K562 (cell line): Measurements from ENCODE around the gene DAG1. TPM values are rescaled to one million over a fixed set of nuclear protein-coding genes. Genes with fewer than 3 reads are reported as not detected.

ENCODE experiments used
- ATAC-seq: fragments of 200-7000 bp; cut with Tn5 transposase; 3 replicates; pipeline ENCODE4 v1.9.1; 2020; ENCODE audit warnings: moderate library complexity
- BruUV-seq: library from RNA; stranded (reverse); fragments of 400-500 nt; replicated peaks from 2 replicates; lab custom pipeline; 2021; lab: Mats Ljungman, UMichigan
- CTCF ChIA-PET: fragments of 300-600 bp; formaldehyde crosslinking; extraction: SDS; loops from one replicate; lab custom pipeline; 2021; ENCODE audit warnings: low intra/inter-chr PET ratio; lab: Yijun Ruan, JAX
- POLR2A ChIA-PET: fragments of 300-600, 350-650 bp; sonication (Branson Sonifier 250); formaldehyde crosslinking; extraction: SDS; loops from one replicate; lab custom pipeline; 2021; ENCODE audit warnings: antibody characterized with exemption, inconsistent platforms; lab: Yijun Ruan, JAX
- DNase-seq, 4 experiments: peaks; one replicate each; pipeline versions ENCODE4 v3.0.0 to v3.0.0-alpha.2; 2011 to 2018; ENCODE audit warnings: low spot score in 3 of 4, mixed read lengths in 3 of 4; ENCODE audit errors: extremely low read depth in 1 of 4
- FAIRE-seq: peaks from 2 replicates; lab custom pipeline; 2011; peaks lifted over from hg19 to GRCh38; lab: Jason Lieb, UNC
- H2AFZ ChIP-seq: 2 replicates; pipeline ENCODE4 v1.6.0; 2011; ENCODE audit warnings: low read depth, low read length, control low read depth, inconsistent platforms
- H3K27ac ChIP-seq: fragments of 200-600 bp; 3 replicates; pipeline ENCODE4 v1.8.0; 2011; ENCODE audit warnings: low read depth, mild to moderate bottlenecking, control low read depth, inconsistent platforms, low read length, moderate library complexity, mixed read lengths; ENCODE audit errors: extremely low read depth
- H3K27me3 ChIP-seq, 2 experiments: fragments of 300-600 bp in 1 of 2; 2 replicates in 1 of 2; 3 replicates in 1 of 2; pipeline versions ENCODE4 v1.6.0 to v1.8.0; 2011; ENCODE audit warnings: inconsistent platforms in 2 of 2, low read length in 2 of 2, mild to moderate bottlenecking in 1 of 2, mixed read lengths in 1 of 2, moderate library complexity in 1 of 2; ENCODE audit not compliant: control insufficient read depth in 2 of 2, insufficient read depth in 2 of 2
- H3K36me3 ChIP-seq: fragments of 300-600 bp; 3 replicates; pipeline ENCODE4 v1.8.0; 2011; ENCODE audit warnings: mild to moderate bottlenecking, low read length, inconsistent platforms; ENCODE audit not compliant: control insufficient read depth, insufficient read depth
- H3K4me1 ChIP-seq, 2 experiments: fragments of 200-600 bp in 1 of 2; replicated peaks in 1 of 2; 2 replicates in 1 of 2; 3 replicates in 1 of 2; pipeline versions ENCODE4 v1.5.1 to v1.8.0; 2011; ENCODE audit warnings: inconsistent platforms in 2 of 2, low read length in 2 of 2, mild to moderate bottlenecking in 1 of 2, mixed read lengths in 1 of 2, moderate library complexity in 1 of 2; ENCODE audit not compliant: control insufficient read depth in 2 of 2, insufficient read depth in 2 of 2
- H3K4me2 ChIP-seq: 2 replicates; pipeline ENCODE4 v1.6.1; 2011; ENCODE audit warnings: low read length, control low read depth, inconsistent platforms, mixed read lengths; ENCODE audit not compliant: insufficient read depth
- H3K4me3 ChIP-seq: fragments of 200-600 bp; sonication (generic), shearing (Covaris generic); 2 replicates; pipeline ENCODE4 v1.5.1; 2016; ENCODE audit warnings: control low read depth, inconsistent platforms
- H3K79me2 ChIP-seq: fragments of 200-600 bp; 3 replicates; pipeline ENCODE4 v1.8.0; 2011; ENCODE audit warnings: low read length, inconsistent platforms; ENCODE audit not compliant: control insufficient read depth, insufficient read depth
- H3K9ac ChIP-seq, 2 experiments: 2 replicates each; pipeline versions ENCODE4 v1.6.0 to v1.6.1; 2011; ENCODE audit warnings: low read depth in 2 of 2, low read length in 2 of 2, control low read depth in 1 of 2, inconsistent platforms in 1 of 2, mild to moderate bottlenecking in 1 of 2, mixed read lengths in 1 of 2; ENCODE audit not compliant: insufficient read depth in 1 of 2
- H3K9me1 ChIP-seq: one replicate; pipeline ENCODE4 v1.6.0; 2011; ENCODE audit warnings: inconsistent platforms, mild to moderate bottlenecking, low read length, moderate library complexity; ENCODE audit not compliant: control insufficient read depth, insufficient read depth
- H3K9me3 ChIP-seq: replicated peaks from 2 replicates; pipeline ENCODE4 v1.5.1; 2011; ENCODE audit warnings: low read depth, low read length, inconsistent platforms; ENCODE audit not compliant: control insufficient read depth, insufficient read depth
- H4K20me1 ChIP-seq: replicated peaks from 2 replicates; pipeline ENCODE4 v1.6.1; 2011; ENCODE audit warnings: low read length, inconsistent platforms, mixed read lengths; ENCODE audit not compliant: control insufficient read depth, insufficient read depth
- ATF3 ChIP-seq, 2 experiments: fragments of 450-650 bp in 1 of 2; sonication (generic) in 1 of 2; formaldehyde crosslinking in 1 of 2; IDR thresholded peaks in 1 of 2; conservative IDR thresholded peaks in 1 of 2; 2 replicates each; pipeline versions ENCODE4 v1.6.1 to v1.8.1; 2016 to 2023; ENCODE audit warnings: mild to moderate bottlenecking in 2 of 2, moderate library complexity in 2 of 2, inconsistent platforms in 1 of 2, missing genetic modification reagents in 1 of 2
- CC2D1A ChIP-seq: fragments of 450-650 bp; IDR thresholded peaks from 2 replicates; pipeline ENCODE4 v1.6.1; 2017; ENCODE audit warnings: mild to moderate bottlenecking
- HCFC1 ChIP-seq: IDR thresholded peaks from 2 replicates; pipeline ENCODE4 v1.6.1; 2012; ENCODE audit warnings: low read depth, low read length, improper control_type of control experiment
- IRF1 ChIP-seq: sonication (generic); formaldehyde crosslinking; IDR thresholded peaks from 2 replicates; pipeline ENCODE4 v1.8.0; 2022; ENCODE audit warnings: missing genetic modification reagents, mild to moderate bottlenecking, borderline replicate concordance
- MBD1 ChIP-seq: fragments of 250-450 bp; sonication (Bioruptor Pico); IDR thresholded peaks from 2 replicates; pipeline ENCODE4 v1.8.0; 2022; ENCODE audit warnings: inconsistent platforms
- RNF2 ChIP-seq: sonication (generic); IDR thresholded peaks from 2 replicates; pipeline ENCODE4 v1.6.1; 2016
- SAP30 ChIP-seq: fragments of 200-600 bp; sonication (generic); IDR thresholded peaks from 2 replicates; pipeline ENCODE4 v1.6.1; 2012; ENCODE audit warnings: borderline replicate concordance, low read depth, mild to moderate bottlenecking, moderate library complexity, low read length, control low read depth, inconsistent platforms; ENCODE audit not compliant: insufficient read depth, poor library complexity, severe bottlenecking
- SP2 ChIP-seq: IDR thresholded peaks from 2 replicates; pipeline ENCODE4 v1.6.1; 2011; ENCODE audit warnings: mild to moderate bottlenecking, low read depth, low read length, moderate library complexity; ENCODE audit not compliant: poor library complexity, severe bottlenecking; ENCODE audit errors: extremely low read depth
- TCFL5 ChIP-seq: fragments of 250-450 bp; sonication (Bioruptor Pico); conservative IDR thresholded peaks from 2 replicates; pipeline ENCODE4 v1.6.1; 2021; ENCODE audit warnings: mild to moderate bottlenecking, moderate library complexity, matching md5 sums
- ZBED1 ChIP-seq: IDR thresholded peaks from 2 replicates; pipeline ENCODE4 v1.6.1; 2014
- ZNF436 ChIP-seq: fragments of 250-450, 450-650 bp; sonication (Bioruptor Pico); formaldehyde crosslinking; IDR thresholded peaks from 2 replicates; pipeline ENCODE4 v1.7.0; 2020; ENCODE audit warnings: mild to moderate bottlenecking
- ZZZ3 ChIP-seq: fragments of 450-650 bp; IDR thresholded peaks from 2 replicates; pipeline ENCODE4 v1.6.1; 2016; ENCODE audit warnings: antibody characterized with exemption, mild to moderate bottlenecking, moderate library complexity
- WGBS: fragments of 100-300 bp; shearing (Covaris generic); methylation state at CpG from one replicate; pipeline ENCODE4 v1.1.6; 2016; ENCODE audit warnings: low coverage, mixed read lengths; ENCODE audit not compliant: insufficient coverage; ENCODE audit errors: missing lambda C conversion rate; 5-methylcytosine and 5-hydroxymethylcytosine counted together
- in situ Hi-C: fragments of 300-500 bp; cut with MboI; formaldehyde crosslinking; loops from 4 replicates; pipeline ENCODE4 v1.15.0; 2018; ENCODE audit warnings: inconsistent platforms, mixed read lengths
- intact Hi-C: fragments of 100-400 bp; cut with micrococcal nuclease; formaldehyde crosslinking; loops from 2 replicates; pipeline ENCODE4 v1.14.2; 2022
- polyA plus RNA-seq, 8 experiments: library from polyadenylated mRNA; depleted of rRNA in 4 of 8; stranded (reverse) in 5 of 8; unstranded in 3 of 8; fragments of >200 nt; fragmentation: Nextera tagmentation in 2 of 8; fragmentation: Illumina TruSeq in 1 of 8; extraction: Ambion mirVana in 2 of 8; extraction: Trizol in 1 of 8; gene quantifications; 2 replicates each; pipeline versions ENCODE4 v1.2.1 to v1.2.3, GENCODE V29; 2011 to 2014; ENCODE audit warnings: inconsistent platforms in 1 of 8, missing spikeins in 1 of 8
- total RNA-seq, 7 experiments: library from RNA; depleted of rRNA in 6 of 7; stranded (reverse); fragments of >200 nt in 6 of 7; fragmentation: Illumina TruSeq in 2 of 7; extraction: Trizol in 2 of 7; gene quantifications; 2 replicates each; pipeline versions ENCODE4 v1.2.1 to v1.2.3, GENCODE V29; 2011 to 2021; ENCODE audit warnings: low replicate concordance in 1 of 7

DAG1 gene
- total and polyA plus RNA-seq, 9 of the 15 experiments (the other 6 are each of a cell fraction or from before 2014, with no cell fraction given): 0.29 to 19.6 (median 8.2) TPM

- ChIA-PET POLR2A (interaction anchor here (1.4 kb wide), 1 partner anchor 19 kb away, joined by 5 read pairs; the partner anchor contains the start of gene DAG1), CTCF (no interaction called here)
- TF ChIP-seq ATF3 (IDR thresholded peaks at IDR 0.05) (peak; percentile 31), ATF3 (CRISPR knock-in tag; conservative IDR thresholded peaks at IDR 0.05) (no peak), ZNF436 (CRISPR knock-in tag) (no peak)
- FAIRE-seq (no peak), DNase-seq (no peak), ATAC-seq (no peak)
- Histone ChIP-seq H3K4me3 (no peak overlapping the region), H3K9me1 (peaks cover 4% of the 10 kb centered on the region), H3K79me2 (peaks cover 3% of the 10 kb centered on the region; the same call in 1 of the 3 replicates), H3K9ac (no peak overlapping the region), H3K4me1 (no peaks in the 10 kb centered on the region; a peak in 1 of 5 replicates), H3K36me3 (peaks cover 24% of the 10 kb centered on the region; the same call in 2 of the 3 replicates), H3K4me2 (no peak overlapping the region), H3K27me3 (no peaks in the 10 kb centered on the region), H3K9me3 (no peaks in the 10 kb centered on the region), H3K27ac (no peak overlapping the region), H4K20me1 (no peaks in the 10 kb centered on the region), H2AFZ (no peak overlapping the region)
- BruUV-seq: no TSS peak
- in situ Hi-C loops: no loop called here
- intact Hi-C loops: no loop called here
- WGBS: 100% methylated on average over 4 of the region's 7 CpGs
Measured at GRCh38 chr3:49489247-49489646, 19.2 kb downstream of the DAG1 start.

GRCh38 chr3:49492969-49493368, 22.9 kb downstream of the DAG1 start:
- POLR2A ChIA-PET: interaction anchor here (0.6 kb wide), 1 partner anchor 36 kb away, joined by 3 read pairs; no protein-coding TSS in a partner anchor
- TF ChIP-seq HCFC1 (no peak), SAP30 (no peak), CC2D1A (no peak), ZZZ3 (no peak), RNF2 (no peak), TCFL5 (CRISPR knock-in tag) (no peak), ZBED1 (no peak), SP2 (no peak), IRF1 (CRISPR knock-in tag) (no peak), MBD1 (CRISPR knock-in tag) (no peak)

More at GRCh38 chr3:49492969-49493368, 22.9 kb downstream of the DAG1 start:
- H3K36me3 ChIP-seq: peaks cover 15% of the 10 kb centered on the region; the same call in 2 of the 3 replicates
- intact Hi-C loops: no loop called here
- no peak overlapping the region for H2AFZ ChIP-seq
- DNase-seq: no peak
- peaks cover 0 to under 1% of the 10 kb centered on the region in 2 experiments; a peak in 3 of 5 replicates for H3K4me1 ChIP-seq
- no peak overlapping the region for H3K27ac ChIP-seq
- H3K9me1 ChIP-seq: peaks cover 4% of the 10 kb centered on the region
- no peaks in the 10 kb centered on the region for H3K9me3 ChIP-seq
- no peak for ATAC-seq
- CTCF ChIA-PET: no interaction called here
- no peak overlapping the region for H3K4me3 ChIP-seq
- H3K9ac ChIP-seq: no peak overlapping the region
- FAIRE-seq: no peak
- no peaks in the 10 kb centered on the region for H4K20me1 ChIP-seq
- H3K79me2 ChIP-seq: peaks cover 5% of the 10 kb centered on the region; the same call in 1 of the 3 replicates
- no peaks in the 10 kb centered on the region for H3K27me3 ChIP-seq
- 78% methylated on average over 2 of the region's 4 CpGs for WGBS
- in situ Hi-C loops: no loop called here
- no peak overlapping the region for H3K4me2 ChIP-seq
- no TSS peak for BruUV-seq
